NCI-H2227 (cell line): Measurements from ENCODE around the gene C1RL.
A peak's percentile ranks its signal among the peaks of the same experiment; 100 is the strongest.
"Not testable (repeated sequence)": the region's sequence is repeated elsewhere in the genome, so short reads cannot be mapped to it uniquely, and the experiment has no call there.

Experiments used
- DNase-seq: peaks from one replicate; lab custom pipeline; 2025; ENCODE audit not compliant: unreplicated experiment; lab: John Stamatoyannopoulos, UW

Gene C1RL

DNA sequence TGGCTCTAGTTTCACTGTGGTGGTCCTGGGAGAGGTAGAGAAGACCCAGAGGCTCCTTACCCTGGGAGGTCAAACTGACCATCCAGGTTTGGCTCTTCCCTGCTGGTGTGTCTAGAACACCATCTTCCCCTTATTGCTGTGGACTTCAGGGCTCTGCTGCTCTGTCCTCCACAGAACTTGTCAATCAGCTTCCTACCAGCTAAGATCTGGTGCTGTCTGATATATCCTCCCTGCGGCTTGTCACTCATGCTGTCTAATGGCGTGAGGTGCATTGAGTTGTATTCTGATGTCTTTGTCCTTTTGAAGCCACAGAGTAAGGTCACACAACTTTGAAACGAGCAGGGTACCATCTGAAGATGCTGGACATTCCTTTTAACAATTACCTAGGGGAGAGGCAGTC is 7.2 kb upstream of the C1RL start:
- DNase-seq = no peak

DNA sequence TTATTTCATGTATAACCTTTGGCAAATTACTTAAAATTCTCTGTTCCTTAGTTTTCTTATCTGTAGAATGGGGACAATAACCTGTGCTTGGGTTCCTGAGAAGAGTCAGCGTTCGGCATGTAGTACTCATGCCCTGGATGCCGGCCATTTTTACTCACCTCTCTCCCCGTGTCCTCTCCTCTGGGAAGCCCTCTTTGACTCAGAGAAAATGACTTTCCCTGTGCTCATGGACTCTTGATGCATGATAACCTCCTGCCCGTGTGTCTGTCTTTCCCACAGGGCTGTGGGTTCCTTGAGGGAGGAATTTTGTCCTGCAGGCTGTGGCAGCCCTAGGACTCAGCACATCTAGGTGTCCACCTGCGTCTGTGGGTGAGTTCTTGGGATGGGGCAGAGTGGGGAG is 5.8 kb upstream of the C1RL start:
- no peak for DNase-seq

DNA sequence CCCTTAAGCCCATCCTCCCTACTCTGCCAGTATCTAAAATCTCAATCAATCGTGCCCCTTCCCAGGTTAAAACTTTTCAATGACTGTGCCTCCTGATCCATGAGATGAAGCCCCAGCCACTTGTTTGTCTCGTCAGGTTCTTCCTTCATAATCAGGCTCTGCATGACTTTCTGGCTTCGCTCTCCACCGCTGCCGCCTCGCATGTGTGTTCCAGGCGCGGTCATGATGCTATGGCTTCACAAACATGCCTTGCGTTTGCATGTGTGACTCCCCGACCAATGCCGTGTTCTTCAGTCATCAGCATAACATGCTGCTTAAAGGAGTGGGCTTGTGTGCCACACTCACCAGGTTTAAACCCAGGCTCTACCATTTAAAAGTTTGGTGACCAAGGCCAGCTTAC is 5.0 kb upstream of the C1RL start:
- DNase-seq = no peak

DNA sequence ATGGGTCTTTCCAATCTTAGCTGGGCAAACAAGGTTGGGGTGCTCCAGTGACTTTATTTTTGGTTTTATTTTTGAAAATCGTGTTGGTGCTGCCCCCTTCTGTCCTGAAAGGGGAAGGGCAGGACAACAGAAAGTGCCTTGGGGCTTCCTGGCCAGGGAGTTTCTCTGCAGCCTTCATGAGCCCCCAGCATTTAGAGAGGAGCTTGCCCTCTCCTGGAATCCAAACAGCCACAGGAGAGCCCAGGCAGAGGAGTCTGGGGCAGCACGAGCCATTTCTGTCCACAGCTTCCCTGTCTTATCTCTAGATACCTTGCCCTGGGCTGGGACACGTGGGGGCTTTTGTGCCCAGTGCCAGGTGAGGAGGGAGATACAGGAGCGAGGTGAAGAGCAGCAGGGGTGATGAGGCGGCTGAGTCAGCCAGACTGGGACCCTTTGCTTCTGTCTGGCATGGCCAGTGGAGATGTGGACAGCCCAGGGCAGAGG is 4.4 kb upstream of the C1RL start:
- peak; percentile 21 for DNase-seq

DNA sequence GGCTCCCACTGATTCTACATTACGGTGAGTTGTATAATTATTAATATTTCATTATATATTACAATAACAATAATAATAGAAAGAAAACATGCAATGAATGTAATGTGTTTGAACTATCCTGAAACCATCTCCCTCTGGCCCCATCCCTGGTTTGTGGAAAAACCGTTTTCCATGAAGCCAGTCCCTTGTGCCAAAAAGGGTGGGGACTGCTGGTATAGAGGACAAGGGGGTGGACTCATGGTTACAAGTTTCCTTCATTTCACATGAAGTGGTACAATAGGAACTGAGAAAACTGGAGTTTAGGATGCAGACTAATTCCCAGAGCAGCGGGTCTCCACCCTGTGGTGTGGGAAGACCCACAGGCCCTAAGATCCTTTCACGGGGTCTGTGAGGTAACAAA is 3.0 kb upstream of the C1RL start:
- DNase-seq = no peak

DNA sequence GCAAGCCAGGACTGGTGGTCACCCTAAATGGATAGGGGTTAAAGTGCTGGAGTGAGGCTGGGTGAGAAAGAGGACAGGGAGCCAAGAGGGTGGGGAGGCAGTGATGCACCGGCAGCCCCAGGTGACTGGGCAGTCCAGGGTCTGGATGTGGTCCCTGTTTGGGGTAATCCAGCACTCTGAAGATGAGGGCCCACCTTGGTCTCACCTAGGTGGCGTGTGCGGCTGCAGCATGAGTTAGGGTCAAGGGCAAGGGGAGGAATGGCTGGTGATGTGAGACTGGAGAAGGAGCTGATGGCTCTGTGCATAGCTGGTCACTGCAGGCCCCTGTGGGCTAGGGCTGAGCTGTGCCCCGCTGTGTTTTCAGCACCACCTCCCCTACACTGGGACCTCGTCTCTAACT is 1.6 kb upstream of the C1RL start:
- DNase-seq = no peak

DNA sequence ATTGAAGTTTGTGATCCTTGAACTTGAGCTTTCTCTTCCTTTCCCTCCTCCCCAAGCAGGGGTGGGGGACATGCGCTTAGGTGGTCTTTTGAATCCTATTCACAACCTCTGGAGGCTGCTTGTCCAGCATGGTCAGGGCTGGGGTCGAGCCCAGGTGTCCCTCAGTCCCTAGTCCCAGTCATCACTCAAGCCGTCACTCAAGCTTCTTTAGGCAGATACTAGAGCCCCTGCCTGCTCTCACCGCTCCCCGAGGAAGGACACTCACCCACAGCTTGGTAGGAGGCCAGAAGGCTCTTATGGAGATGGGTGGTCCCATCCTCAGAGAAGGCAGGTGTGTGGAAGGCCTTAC is 532 bp upstream of the C1RL start:
- DNase-seq = no peak

DNA sequence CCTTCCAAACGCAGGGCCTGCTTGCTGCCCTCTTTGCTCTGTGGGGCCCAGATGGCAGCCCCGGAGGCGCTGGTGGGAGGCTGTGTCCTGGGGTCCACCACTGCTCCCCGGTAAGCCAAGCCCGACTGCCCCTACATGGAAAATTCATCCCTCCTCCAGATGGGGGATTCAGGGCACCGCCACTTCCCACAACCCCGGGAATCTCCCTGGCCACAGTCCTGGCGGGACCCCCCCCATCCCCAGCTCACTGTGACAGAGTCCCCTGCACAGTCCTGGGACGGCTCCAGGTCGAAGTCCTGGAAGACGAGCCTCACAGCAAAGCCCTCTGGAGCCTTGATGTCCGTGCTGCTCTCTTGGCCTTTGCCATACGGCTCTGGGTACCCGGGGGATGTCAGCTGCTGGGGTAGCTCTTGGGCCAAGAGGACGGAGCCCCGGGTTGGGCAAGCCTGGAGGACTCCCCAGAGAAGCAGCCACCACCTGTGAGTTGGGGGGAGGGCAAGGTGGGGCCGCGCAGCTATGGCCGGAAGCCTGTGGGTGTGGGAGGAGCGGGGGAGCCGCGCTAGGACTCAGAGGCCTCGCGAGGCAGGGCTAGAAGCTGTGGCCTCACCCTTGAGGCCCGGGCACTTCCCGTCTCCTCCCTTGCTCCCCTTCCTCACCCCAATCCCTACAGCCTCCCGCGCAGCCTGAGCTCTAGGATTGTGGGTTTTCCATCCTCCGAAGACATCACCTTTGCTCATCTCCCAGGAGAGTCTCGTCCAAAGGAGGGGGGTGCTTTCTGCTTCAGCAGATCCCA is 815 bp downstream of the C1RL start:
- DNase-seq = peak; percentile 32

DNA sequence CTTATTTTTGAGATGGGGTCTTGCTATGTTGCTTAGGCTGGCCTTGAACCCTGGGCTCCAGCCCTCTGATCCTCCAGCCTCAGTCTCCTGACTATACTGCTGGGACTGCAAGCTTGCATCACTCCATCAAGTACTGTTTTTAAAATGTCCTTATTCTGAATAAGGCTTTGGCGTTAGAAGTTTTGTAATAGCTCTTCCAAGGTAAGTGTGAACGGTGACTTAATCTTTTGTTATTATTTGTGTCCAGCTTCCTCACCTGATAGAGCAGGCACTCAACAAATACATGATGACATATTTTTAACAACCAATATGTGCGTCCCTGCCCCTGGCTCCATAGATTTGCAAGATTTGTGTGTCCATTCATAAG is 1.4 kb downstream of the C1RL start:
- DNase-seq = no peak

DNA sequence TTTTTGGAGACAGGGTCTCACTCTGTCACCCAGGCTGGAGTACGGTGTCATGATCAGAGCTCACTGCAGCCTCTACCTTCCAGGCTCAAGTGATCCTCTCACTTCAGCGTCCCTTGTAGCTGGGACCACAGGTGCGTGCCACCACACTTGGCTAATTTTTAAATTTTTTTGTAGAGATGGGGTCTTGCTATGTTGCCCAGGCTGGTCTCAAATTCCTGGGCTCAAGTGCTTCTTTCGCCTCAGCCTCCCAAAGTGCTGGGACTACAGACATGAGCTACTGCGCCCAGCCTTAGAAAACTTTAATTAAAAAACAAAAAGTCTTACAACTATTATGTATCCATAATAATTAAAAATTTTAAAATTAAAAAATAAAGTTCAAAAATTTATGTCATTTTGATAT is 1.8 kb downstream of the C1RL start:
- DNase-seq = not testable (repeated sequence)

DNA sequence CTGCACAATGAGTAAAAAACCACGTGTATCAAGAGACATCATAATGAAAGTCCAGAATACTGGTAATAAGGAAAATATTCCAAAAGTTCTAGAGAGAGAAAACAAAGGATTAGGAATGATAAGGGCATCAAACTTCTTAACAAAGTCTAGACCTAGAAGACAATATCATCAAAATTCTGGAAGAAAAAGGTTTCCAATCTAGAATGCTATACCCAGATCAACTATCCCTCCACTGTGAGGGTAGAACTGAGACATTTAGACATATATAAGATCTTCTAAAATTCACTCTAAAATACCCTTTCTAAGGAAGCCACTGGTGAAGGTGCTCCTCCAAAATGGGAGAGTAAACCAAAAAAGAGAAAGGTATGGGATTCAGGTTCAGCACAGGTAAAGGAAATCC is 2.9 kb downstream of the C1RL start:
- DNase-seq = no peak

DNA sequence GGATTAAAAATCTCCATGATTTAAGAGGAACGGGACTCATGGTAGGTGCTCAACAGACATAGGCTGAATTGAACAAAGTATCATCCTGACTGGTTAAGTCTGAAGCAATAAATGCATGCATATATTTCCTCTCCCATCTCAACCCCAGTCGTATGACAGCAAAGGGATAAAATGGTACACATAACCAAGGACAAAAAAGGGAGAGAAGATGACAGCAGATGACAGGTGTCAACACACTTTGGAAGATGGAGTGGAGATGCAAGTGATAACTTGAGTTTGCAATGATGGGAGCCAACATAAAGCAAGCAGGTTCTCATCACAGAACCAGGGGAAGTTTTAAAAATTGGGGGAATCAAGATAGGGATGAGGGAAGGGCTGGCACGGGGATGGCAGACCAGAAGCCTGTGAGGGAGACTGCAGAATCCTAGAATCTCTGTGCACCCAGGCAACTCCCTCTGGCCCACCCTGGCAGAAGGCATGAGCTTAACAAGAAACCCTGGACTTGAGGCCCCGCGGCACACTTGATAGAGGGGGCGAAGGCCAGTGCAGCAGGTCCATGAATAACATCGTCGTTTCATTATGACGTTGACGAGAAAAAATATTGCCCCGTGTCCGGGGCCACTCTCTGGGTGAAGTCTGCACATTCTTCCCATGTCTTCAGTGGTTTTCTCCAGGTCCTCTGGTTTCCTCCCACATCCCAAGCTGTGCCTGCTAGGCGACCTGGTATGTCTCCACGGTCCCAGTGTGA is 5.0 kb downstream of the C1RL start:
- no peak for DNase-seq

DNA sequence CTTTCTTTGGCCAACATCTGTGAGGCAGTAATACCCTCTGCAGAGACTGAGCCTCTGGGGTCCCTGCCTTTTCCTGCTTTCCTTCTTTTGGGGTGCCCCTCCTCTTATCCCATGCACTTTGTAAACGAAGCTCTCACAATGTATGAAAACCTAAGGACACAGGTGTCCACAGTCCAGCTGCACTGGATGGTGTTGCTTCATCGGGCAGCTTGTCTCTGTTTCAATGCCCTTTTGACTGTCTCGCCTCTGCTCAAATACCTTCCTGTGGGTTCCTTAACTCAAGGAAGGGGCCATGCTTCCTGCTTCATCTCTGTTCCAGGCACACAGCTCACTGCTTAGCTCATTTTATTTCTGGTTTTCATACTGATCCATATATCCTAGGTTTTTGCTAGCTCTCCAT is 6.4 kb downstream of the C1RL start:
- no peak for DNase-seq

DNA sequence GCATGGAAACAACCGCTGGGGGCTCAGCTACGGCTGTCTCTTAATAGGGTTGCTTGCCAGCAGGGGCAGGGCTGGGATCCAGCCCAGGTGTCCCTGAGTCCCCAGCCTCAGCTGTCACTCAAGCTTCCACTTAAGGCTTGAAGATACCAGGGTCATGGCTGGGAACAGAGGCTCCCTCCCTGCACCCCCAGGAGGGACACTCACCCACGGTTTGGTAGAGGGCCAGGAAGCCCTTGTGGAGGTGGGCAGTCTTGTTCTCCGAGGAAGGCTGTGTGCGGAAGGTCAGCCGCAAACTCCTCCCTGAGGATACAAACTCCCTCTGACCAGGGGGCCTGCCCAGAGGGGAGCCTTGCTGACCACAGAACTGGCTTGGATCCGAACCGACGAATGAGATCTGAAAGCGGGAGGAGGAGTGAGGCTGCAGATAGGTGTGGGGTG is 7.3 kb downstream of the C1RL start:
- no peak for DNase-seq

DNA sequence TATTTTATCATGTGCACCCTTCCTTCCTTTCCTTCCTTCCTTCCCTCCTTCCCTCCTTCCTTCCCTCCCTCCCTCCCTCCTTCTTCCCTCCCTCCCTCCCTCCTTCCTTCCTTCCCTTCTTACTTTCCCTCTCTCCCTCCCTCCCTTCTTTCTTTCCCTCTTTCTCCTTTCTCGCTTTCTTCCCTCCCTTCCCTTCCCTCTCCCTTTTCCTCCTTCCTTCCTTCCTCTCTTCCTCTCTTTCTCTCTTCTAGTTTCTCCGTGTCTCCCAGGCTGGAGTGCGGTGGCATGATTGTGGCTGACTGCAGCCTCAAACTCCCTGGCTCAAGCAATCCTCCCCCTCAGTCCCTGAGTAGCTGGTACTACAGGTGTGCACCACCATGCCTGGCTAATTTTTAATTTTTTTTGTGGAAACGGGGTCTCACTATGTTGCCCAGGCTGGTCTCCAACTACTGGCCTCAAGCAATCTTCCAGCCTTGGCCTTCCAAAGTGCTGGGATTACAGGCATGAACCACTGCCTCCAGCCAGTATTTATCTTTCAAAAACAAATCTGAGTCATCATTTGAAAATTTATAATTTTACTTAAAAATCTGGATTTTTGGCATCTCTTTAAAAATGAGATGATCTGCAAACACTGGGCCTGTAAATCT is 7.8 kb downstream of the C1RL start:
- no peak for DNase-seq

DNA sequence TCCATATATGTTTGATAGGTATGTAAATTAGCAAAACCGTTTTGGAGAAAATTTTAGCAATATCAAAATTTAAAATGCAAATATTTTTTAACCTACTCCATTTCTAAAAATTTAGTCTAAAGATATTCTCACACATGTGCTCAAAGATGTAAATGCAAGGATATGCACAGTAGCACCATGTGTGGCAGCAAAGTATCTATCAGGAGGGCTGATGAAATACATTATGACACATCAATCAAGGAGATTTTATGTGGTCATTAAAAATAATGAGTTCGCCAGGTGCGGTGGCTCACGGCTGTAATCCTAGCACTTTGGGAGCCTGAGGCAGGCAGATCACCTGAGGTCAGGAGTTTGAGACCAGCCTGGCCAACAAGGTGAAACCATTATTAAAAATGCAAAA is 8.8 kb downstream of the C1RL start:
- no peak for DNase-seq

DNA sequence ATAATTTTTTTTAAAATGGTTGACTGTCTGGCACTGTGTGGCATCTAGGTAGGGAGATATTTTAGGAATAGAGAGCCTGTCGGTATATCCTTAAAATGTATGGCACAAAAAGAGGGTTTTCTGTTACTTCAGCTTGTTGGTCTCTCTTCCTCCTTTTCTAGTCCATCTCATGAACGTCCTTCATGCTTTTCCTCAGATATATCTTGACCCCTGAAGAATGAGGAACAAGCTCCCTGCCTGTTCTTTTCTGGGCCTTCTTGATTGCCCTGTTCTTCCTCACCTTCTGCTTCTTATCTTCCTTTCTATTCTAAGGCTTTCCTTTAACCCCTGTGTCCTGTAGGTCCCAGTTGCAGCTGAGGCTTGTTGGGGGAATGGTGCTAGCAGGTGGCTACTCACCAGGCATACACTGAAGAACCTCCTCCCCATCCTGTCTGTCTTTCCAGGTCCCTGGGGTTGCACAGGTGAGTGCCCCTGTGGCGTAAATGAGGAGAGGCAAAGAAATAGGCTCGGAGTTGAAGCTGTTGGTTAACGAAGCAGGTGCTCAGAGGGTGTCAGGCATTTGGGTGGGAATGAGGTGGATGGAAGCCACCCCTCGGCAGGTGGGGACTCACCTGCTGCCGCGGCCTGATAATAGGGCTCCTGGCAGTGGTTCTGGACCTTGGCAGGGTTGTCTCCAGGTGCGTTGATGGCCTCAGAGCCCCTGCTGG is 9.6 kb downstream of the C1RL start:
- DNase-seq = no peak

DNA sequence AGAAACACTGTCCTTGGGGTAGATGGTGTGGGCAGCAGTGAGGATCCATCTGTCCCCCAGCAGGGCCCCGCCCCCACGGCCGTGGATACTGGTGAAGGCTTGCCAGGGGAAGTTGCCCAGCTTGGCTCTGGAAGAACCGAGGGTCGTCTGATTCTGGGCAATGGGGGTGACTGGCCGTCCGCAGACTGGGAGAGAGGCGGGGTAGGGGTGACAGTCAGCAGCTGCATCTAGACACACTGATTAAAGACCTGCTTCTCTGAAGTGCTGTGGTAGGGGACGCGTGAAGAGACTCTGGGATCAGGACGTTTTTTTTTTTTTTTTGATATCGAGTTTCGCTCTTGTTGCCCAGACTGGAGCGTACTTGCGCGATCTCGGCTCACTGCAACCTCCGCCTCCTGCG is 12.0 kb downstream of the C1RL start:
- no peak for DNase-seq

DNA sequence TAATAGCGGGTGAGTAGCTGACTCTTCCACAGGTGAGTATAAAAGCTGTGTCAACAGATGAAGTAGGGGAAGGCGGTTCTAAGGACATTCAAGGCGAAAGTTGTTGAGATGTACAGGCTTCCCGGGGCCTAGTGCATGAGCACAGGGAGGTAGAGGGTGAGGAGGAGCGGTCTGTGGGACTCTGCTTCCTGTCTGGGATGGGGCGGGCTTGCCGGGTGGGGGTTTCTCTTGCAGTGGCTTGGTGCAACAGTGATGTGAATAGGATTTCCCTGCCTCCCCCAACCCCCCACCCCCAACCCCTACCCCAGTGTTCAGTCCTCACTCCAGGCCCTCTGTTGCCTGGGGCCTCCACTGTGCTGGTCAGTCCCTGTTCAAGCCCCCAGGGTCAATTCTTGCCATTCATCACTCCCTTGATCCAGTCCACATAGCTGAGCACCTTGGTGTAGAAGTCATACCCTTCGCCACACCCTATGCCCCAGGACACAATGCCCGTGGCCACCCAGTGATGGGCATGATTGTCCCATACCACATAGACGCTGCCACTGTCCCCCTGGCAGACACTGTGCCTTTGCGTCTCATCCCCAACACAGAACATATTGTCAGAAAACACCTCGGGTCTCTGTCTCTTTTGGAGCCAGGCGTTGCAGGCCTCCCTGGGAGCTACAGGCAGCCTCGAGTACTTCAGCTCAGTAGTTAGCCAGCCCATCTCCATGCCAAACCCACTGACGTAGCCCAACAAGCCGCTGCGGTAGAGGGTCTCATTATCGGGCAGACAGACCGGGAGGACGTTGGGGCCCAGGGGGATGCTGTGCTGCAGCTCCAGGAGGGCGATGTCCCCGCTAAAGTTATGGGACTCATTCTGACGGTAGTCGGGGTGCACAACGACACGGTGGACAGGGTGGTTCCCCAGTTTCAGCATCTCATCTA is 12.7 kb downstream of the C1RL start:
- DNase-seq = no peak

DNA sequence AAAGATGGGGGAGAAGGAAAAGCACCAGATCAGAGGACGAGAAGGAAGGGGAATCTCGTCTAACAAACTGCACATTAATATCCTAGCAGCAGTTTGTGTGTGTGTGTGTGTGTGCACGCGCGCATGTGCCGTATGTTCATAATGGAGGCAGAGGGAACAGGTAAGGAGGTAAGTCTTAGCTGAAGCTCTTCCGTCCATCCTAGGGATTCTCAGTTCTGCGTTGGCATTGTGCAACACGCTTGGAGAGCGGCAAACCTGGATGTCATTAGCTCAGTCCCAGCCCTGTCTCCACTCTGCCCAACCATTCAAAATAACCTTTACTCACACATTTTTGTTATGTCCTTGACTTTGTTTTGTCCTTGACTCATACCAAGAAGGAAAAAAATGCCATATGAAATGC is 15.1 kb downstream of the C1RL start:
- DNase-seq = no peak
